Globus pallidus (tissue), 1 donor: ENCODE results near the gene LRFN5.
"Not testable (repeated sequence)": the region's sequence is repeated elsewhere in the genome, so short reads cannot be mapped to it uniquely, and the experiment has no call there.

Experiments used
- DNase-seq: peaks from one replicate; pipeline ENCODE4 v3.0.0-alpha.2; 2015; ENCODE audit warnings: low spot score

Gene LRFN5

DNA sequence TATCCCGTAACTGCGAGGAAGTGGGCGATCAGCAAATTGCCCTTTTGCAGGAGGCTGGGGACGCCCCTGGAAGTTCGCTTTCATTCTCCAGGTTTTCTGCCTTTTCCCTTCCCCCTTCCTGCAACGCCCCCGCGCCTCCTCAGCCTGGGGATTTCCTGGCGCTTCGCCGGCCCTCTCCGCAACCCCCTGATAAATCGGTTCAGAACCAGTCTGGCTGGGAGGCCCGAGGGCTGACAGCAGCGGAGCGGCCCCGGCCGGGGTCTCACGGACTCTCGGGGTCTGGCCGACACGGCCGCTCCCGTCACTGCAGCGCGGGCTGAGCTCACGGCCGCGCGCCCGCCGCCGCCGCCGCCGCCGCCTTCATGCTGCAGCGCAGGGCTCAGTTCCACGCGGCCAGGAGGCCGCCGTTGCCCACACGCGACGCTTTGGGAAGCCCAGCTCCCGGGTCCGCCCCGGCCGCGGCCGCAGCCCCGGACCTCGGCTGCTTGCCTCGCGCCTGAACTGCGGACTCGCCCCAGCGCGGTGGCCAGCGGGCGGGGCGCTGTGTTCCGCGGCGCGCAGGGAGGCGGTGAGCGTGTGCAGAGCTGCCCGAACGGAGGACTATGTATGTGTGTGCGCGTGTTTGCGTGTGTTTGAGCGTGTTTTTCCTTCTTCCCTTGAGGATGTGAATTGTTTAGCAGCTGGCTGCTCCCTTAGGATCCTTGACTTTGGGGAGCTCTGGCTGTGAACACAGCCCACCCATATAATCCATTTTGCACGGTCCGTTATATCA is at the start of gene LRFN5:
TSS of gene LRFN5 (plus strand) at position 345 of the 772 bp plus-strand sequence.
- DNase-seq, result peak; percentile 21

DNA sequence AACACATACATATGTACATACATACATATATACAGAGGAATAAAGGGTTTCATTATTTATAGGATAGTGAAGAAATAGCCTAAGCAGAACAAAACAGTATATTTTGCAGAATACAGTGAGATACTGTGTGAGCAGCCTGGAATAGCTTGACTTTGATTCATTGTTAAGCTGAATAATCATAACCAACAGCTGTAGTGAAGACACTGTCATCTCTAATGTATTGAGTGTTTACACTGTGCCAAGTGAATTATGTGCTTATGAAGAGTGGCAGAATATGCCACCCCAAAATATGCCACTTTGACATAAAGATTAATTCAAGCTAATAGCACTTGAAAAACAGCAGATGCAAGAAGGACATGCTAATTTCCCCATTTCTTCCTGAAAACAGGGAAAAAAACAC is 48.2 kb upstream of the LRFN5 start:
- no peak for DNase-seq

- DNase-seq, result not testable (repeated sequence)
Observed at GRCh38 chr14:41566864-41567263, 39.8 kb upstream of the LRFN5 start.

GRCh38 chr14:41568979-41569378 is 37.7 kb upstream of the LRFN5 start:
- no peak for DNase-seq

- no peak for DNase-seq
Observed at GRCh38 chr14:41570415-41571155, 36.1 kb upstream of the LRFN5 start.

- no peak for DNase-seq
Observed at GRCh38 chr14:41586237-41586636, 20.4 kb upstream of the LRFN5 start.

- DNase-seq, result no peak
Observed at GRCh38 chr14:41597647-41598046, 9.0 kb upstream of the LRFN5 start.

DNA sequence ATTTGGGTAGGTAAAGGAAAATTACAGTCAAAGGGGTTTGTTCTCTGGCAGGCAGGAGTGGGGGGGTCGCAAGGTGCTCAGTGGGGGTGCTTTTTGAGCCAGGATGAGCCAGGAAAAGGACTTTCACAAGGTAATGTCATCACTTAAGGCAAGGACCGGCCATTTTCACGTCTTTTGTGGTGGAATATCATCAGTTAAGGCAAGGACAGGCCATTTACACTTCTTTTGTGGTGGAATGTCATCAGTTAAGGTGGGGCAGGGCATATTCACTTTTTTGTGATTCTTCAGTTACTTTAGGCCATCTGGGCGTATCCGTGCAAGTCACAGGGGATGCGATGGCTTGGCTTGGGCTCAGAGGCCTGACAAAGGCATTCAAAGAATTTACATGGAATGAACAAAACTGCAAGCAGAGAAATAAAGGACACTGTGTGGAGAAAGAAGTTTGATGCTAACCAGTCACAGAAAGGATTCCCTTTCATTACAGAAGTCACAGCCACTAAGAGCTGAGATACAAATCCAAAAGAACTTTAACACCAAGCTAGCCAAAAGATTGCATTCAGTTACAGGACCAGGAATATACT is 6.8 kb upstream of the LRFN5 start:
- not testable (repeated sequence) for DNase-seq

DNA sequence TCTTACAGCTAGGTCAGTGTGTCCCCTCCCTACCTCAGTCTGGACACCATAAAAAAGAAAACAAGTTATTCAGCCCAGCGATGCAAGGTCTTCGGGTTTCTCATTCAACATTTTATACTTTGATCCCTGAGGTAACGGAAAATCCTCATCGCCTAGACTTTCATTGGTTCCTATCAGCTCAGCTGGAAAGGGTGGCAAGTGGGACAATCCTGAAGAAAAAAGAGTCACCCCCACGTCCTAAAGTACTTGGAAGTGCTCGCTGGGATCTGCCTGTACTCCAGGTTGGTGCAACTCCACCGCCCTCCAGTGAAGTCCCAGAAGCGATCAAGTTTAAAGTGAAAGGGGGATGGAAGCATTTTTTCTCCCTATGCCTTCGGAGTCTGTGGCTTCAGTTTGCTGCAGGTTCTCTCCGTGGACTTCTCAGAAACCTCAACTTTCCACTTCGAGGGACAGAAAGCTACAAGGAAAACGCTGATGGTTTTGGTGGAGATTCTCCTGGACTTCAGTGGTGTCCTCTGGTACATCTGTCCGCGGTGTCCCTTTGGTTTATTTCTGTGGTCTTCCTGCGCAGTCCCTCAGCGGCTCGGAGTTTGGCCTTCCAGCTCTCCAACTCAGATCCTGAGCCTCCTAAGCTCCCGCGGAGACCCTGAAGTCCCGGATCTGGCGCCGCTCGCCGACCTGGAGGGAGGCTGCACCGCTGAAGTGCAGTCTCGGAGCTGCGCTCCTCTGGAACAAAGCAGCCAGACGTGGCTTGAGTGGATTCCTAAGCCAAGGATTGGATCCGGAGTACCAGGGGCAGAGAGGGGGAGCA is 1.8 kb upstream of the LRFN5 start:
- DNase-seq, result peak; percentile 17

- peak; percentile 15 for DNase-seq
Observed at GRCh38 chr14:41605550-41606281, 960 bp upstream of the LRFN5 start.

- DNase-seq, result peak; percentile 8
Observed at GRCh38 chr14:41606282-41606531, 469 bp upstream of the LRFN5 start.

DNA sequence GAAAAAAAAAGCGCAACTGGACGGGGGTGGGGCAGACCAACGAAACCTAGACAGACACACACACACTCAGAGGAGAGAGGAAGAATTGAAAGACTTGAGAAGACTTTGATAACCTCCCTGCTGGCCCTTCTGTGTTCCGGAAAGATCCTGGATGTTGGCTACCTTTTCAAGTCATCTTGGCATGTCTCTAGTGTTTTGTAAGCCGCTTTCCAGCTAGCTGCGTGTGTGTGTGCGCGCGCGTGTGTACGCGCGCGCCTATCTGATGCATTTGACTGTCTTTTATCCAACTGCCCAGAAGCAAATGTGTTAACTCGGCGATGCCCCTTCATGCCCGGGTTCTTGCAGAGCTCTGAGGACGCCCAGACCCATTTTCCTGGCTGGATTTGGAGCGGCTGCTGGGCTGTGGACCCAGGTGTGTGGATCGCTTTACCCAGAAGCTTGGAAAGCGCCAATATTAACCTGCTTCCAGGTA is 664 bp downstream of the LRFN5 start:
- peak; percentile 7 for DNase-seq

- DNase-seq, result no peak
Observed at GRCh38 chr14:41607966-41608663, 1.4 kb downstream of the LRFN5 start.

- DNase-seq, result no peak
Observed at GRCh38 chr14:41608681-41609390, 2.2 kb downstream of the LRFN5 start.

DNA sequence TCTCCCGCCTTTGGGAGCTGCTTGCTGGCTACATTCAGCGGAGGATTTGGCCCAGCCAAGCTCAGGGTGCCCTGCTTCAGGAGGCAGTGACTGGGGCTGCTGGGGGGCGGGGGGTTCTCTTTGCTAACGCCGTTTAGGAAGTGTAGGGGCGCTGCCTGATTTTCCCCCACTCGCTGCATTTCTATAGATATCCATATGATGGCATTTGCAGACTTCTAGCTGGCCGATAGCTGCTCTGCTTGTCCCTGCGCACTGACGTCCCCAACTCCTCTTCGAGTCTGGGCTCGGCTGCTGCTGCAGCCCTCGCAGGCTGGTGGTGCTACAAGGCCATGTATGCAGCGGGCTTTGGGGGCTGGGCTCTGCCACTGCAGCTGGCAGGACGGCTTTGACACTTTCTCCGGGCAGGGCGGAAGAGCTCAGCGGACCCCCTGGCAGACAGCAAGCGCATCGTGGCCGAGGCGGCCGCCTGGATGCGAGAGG is 3.1 kb downstream of the LRFN5 start:
- peak; percentile 64 for DNase-seq

DNA sequence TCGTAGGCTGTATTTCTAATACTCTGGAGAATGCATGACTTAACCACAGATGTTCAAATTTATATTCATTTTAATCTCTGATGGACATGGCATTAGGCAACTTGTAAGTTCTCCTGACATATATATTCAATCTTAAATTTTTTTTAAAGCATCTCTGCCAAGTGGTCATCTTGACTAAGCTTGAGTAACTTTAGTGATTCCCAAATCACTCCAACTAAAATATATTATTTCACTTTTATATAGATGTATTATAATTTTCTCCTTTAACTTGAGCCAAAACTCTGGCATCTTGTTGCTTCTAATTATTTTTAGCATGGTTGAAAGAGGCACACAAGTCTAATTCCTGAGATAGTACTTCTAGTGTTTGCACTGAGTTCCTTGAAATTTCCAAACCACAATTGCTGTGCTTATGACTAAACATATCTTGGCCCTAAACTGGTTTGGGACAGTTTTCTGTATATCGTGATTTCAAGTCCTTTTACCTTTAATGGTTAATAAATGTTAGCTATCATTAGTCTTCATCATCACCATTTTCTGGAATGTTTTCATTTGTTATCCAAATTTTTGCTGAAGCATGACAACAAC is 8.4 kb downstream of the LRFN5 start:
- no peak for DNase-seq

DNA sequence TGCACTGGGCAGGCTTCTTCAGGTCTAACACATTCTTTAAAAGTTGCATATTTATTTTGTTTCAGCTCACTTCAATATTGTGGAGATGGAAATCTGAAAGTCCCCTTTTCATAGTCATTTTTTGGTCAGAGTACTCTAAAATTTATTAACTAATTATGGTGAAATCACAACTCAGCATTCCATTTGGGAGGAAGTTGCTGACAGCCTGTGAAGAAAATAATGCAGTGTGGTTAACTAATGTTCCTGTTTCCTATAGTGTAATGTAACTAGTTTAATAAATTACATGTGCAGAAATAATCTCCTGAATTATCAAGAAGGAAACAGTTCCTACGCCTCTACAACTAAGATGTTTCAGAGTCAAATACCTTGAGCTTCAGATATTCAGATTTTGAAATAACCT is 17.1 kb downstream of the LRFN5 start:
- no peak for DNase-seq

DNA sequence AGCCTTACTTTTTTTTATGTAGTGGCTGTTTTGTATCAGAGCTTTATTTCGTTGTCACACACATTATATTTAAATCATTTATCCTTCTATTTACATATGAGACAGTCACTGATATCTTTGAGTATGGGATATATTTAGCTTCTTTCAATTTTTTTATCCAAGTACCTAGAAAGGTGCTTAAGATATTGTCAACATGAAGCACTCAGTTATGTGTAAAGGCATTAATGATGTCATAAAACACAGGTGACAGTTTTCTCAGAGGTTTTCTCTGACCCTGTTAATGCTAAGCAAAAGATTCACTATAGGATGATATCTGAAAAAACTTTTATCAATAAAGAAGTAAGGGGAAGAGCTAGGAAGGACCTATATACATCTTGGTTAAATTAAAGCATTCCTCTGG is 23.2 kb downstream of the LRFN5 start:
- no peak for DNase-seq

DNA sequence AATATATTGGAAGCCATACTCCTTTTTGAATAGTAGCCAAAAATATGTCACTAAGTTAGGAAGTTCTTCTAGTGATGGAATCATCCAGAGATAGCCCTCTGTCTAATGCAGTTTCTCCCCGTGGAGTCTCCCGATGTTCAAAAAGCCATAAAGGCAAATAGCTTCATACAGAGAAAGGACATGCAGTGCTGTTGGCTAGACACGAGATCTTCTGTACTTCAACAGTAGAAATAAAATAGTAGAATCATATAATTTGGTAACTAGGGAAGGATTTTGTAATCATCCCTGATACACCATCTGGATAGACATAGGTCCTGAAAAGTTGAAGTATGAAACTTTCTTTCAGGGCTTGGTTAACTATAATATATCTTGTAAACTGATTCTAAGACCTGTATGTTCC is 27.6 kb downstream of the LRFN5 start:
- no peak for DNase-seq
